Measurements from ENCODE around the gene RBFOX2. TPM values are rescaled to one million over a fixed set of nuclear protein-coding genes. Genes with fewer than 3 reads are reported as not detected.

The RBFOX2 gene
- total RNA-seq, 1 experiment from 2014 or later: 81.1 TPM

DNA sequence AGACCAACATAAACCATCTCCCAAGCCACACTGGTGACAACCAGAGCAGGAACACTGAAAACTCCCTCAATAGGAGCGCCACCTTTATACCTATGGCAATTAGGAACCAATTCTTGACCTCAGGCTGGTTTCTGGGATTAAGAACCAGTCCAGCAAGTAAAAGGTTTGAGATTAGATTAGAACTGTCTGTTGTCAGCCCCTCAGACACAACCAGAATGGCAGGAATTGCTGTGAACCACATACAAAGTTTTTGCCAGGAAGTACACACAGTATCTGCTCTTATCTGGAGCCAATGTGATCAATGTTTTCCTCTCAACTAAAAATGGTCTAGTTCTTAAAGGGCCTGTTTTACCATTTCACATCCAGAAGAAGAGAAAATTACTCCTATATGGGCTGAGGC lies 55.2 kb downstream of the RBFOX2 start:
- H3K27ac ChIP-seq (ENCODE audit: low read length): no peak overlapping the region
- CTCF ChIA-PET: no interaction called here
- POLR2A ChIA-PET: no interaction called here

DNA sequence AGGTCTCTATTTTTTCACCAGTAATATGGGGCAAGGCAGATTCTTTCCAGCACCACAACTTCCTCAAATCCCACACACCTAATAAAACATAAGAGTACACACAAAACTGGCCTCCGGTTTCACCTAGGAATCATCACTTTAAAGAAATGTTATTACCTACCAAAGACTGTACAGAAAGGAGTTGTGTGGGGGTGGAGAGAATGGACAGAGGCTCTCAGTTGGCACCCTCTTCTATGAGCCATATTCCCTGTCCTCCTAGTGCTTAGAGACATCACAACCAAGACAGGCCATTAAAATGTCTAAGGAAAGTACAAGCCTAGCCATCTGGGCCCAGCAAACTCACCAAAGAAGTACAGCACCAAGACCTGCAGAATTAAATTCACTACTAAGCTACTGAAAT lies 56.1 kb downstream of the RBFOX2 start:
- intact Hi-C loops (cut with micrococcal nuclease; ENCODE audit: unreplicated experiment): no loop called here

More for the DNA sequence above, 55.2 kb downstream of the RBFOX2 start:
- Histone ChIP-seq H3K4me3 (ENCODE audit: low read depth in 2 of 2, low read length in 2 of 2) (no peak overlapping the region), H3K4me1 (ENCODE audit: control insufficient read depth, insufficient read depth, low read length) (peaks cover 7% of the 10 kb centered on the region; the same call in 1 of the 2 replicates), H3K36me3 (ENCODE audit: control insufficient read depth, insufficient read depth, low read length) (no peaks in the 10 kb centered on the region), H3K9me3 (ENCODE audit: control insufficient read depth, insufficient read depth, low read depth, low read length) (no peaks in the 10 kb centered on the region), H3K27me3 (ENCODE audit: control insufficient read depth, insufficient read depth, low read length) (no peaks in the 10 kb centered on the region)
- BruUV-seq (replicated peaks): no TSS peak
- no peak for ATAC-seq
- intact Hi-C loops (cut with micrococcal nuclease; ENCODE audit: unreplicated experiment) (no loop called here), in situ Hi-C loops (cut with HindIII; ENCODE audit: low pct_unique_long_range_greater_than_20kb, low sequenced_read_pairs) (no loop called here)
- no peak for TF ChIP-seq TCF7L2 (IDR thresholded peaks at IDR 0.05; ENCODE audit: low read depth, low read length)
- TF ChIP-seq, protein P1, sequence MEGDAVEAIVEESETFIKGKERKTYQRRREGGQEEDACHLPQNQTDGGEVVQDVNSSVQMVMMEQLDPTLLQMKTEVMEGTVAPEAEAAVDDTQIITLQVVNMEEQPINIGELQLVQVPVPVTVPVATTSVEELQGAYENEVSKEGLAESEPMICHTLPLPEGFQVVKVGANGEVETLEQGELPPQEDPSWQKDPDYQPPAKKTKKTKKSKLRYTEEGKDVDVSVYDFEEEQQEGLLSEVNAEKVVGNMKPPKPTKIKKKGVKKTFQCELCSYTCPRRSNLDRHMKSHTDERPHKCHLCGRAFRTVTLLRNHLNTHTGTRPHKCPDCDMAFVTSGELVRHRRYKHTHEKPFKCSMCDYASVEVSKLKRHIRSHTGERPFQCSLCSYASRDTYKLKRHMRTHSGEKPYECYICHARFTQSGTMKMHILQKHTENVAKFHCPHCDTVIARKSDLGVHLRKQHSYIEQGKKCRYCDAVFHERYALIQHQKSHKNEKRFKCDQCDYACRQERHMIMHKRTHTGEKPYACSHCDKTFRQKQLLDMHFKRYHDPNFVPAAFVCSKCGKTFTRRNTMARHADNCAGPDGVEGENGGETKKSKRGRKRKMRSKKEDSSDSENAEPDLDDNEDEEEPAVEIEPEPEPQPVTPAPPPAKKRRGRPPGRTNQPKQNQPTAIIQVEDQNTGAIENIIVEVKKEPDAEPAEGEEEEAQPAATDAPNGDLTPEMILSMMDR (IDR thresholded peaks at IDR 0.05): no peak
- TF ChIP-seq, protein P2, sequence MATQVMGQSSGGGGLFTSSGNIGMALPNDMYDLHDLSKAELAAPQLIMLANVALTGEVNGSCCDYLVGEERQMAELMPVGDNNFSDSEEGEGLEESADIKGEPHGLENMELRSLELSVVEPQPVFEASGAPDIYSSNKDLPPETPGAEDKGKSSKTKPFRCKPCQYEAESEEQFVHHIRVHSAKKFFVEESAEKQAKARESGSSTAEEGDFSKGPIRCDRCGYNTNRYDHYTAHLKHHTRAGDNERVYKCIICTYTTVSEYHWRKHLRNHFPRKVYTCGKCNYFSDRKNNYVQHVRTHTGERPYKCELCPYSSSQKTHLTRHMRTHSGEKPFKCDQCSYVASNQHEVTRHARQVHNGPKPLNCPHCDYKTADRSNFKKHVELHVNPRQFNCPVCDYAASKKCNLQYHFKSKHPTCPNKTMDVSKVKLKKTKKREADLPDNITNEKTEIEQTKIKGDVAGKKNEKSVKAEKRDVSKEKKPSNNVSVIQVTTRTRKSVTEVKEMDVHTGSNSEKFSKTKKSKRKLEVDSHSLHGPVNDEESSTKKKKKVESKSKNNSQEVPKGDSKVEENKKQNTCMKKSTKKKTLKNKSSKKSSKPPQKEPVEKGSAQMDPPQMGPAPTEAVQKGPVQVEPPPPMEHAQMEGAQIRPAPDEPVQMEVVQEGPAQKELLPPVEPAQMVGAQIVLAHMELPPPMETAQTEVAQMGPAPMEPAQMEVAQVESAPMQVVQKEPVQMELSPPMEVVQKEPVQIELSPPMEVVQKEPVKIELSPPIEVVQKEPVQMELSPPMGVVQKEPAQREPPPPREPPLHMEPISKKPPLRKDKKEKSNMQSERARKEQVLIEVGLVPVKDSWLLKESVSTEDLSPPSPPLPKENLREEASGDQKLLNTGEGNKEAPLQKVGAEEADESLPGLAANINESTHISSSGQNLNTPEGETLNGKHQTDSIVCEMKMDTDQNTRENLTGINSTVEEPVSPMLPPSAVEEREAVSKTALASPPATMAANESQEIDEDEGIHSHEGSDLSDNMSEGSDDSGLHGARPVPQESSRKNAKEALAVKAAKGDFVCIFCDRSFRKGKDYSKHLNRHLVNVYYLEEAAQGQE (IDR thresholded peaks at IDR 0.05; ENCODE audit: insufficient read depth in 1 of 2, low read depth in 2 of 2, low read length in 1 of 2): no peak
- no peak for DNase-seq (ENCODE audit: low read depth, low spot score)

More for the DNA sequence above, 56.1 kb downstream of the RBFOX2 start:
- in situ Hi-C loops (cut with HindIII; ENCODE audit: low pct_unique_long_range_greater_than_20kb, low sequenced_read_pairs): no loop called here
- ATAC-seq: no peak
- Histone ChIP-seq H3K4me1 (ENCODE audit: control insufficient read depth, insufficient read depth, low read length) (peaks cover 7% of the 10 kb centered on the region; the same call in 1 of the 2 replicates), H3K27me3 (ENCODE audit: control insufficient read depth, insufficient read depth, low read length) (no peaks in the 10 kb centered on the region), H3K4me3 (ENCODE audit: low read depth in 2 of 2, low read length in 2 of 2) (no peak overlapping the region), H3K36me3 (ENCODE audit: control insufficient read depth, insufficient read depth, low read length) (no peaks in the 10 kb centered on the region), H3K9me3 (ENCODE audit: control insufficient read depth, insufficient read depth, low read depth, low read length) (no peaks in the 10 kb centered on the region), H3K27ac (ENCODE audit: low read length) (no peak overlapping the region)
- TF ChIP-seq, protein P2 (IDR thresholded peaks at IDR 0.05; ENCODE audit: insufficient read depth in 1 of 2, low read depth in 2 of 2, low read length in 1 of 2): no peak
- no peak for TF ChIP-seq POLR2AphosphoS5 (IDR thresholded peaks at IDR 0.05; ENCODE audit: low read depth, low read length)
- ChIA-PET POLR2A (no interaction called here), CTCF (no interaction called here)
- BruUV-seq (replicated peaks): no TSS peak
- no peak for DNase-seq (ENCODE audit: low read depth, low spot score)

All from Panc1 (cell line).